NT2/D1 (cell line): ENCODE data around the gene ATG9B.

Source experiments
- SUZ12 ChIP-seq: IDR thresholded peaks from 2 replicates; pipeline ENCODE4 v1.6.1; 2011; ENCODE audit not compliant: insufficient read length, insufficient read depth; ENCODE audit errors: extremely low read depth
- YY1 ChIP-seq: IDR thresholded peaks from 2 replicates; pipeline ENCODE4 v1.6.1; 2011; ENCODE audit not compliant: insufficient read length, insufficient read depth
- ZNF274 ChIP-seq: IDR thresholded peaks from 2 replicates; pipeline ENCODE4 v1.6.1; 2011; ENCODE audit warnings: mild to moderate bottlenecking, low read depth, low read length

DNA sequence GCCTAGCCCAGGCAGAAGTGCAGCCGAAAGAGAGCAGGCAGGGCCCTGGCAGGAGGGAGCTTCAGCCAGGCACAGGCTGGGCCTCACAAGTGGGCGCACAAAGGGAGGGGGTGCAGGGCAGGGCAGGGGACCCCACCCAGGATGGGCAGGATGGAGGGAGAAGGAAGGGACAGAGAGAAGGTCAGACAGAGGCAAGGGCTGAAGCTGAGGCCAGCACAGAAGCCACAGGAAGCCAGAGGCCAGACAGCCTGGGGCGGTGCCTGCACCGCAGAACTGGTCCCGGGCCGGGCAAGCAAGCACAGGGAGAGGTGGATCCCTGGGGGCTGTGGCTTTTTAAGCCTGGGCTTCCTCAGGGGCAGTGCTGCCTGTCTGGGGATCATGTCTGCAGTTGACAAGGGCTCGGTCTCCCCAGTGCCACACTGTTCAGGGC lies 16.8 kb downstream of the ATG9B start:
- no peak for TF ChIP-seq ZNF274
- TF ChIP-seq YY1 = no peak
- TF ChIP-seq SUZ12 = no peak
